ENCODE measurements around the gene SLC9A2. TPM values are rescaled to one million over a fixed set of nuclear protein-coding genes. Genes with fewer than 3 reads are reported as not detected.

SLC9A2 gene
- total and polyA plus RNA-seq, 11 donors: 0.03 to 0.46 (median 0.13) TPM; not detected in 2

DNA sequence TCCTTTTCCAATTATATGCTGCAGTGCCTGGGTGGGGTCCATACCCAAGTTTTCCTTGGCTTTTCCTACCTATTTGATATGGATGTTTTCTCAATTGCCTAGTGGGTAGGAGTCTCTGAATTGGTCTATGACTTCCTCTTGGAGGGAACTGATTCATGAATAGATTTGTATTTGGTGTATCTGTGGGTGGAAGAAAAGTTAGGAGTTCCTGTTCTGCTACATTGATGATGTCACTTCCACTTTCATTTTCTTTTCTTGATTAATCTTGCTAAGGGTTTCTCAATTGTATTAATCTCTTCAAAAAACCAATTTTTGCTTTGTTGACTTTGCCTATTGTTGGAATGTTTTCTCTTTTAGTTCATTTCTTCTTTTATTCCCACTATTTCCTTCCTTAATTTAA is 37.4 kb upstream of the SLC9A2 start:
- no peaks in the 10 kb centered on the region for H3K36me3 ChIP-seq
- intact Hi-C loops (cut with DNase I): no loop called here
- no peak for DNase-seq
- no peaks in the 10 kb centered on the region for H3K27me3 ChIP-seq
- no peak overlapping the region for H3K4me3 ChIP-seq
- no peak for TF ChIP-seq POLR2A (IDR thresholded peaks at IDR 0.05)
- TF ChIP-seq, protein P1, sequence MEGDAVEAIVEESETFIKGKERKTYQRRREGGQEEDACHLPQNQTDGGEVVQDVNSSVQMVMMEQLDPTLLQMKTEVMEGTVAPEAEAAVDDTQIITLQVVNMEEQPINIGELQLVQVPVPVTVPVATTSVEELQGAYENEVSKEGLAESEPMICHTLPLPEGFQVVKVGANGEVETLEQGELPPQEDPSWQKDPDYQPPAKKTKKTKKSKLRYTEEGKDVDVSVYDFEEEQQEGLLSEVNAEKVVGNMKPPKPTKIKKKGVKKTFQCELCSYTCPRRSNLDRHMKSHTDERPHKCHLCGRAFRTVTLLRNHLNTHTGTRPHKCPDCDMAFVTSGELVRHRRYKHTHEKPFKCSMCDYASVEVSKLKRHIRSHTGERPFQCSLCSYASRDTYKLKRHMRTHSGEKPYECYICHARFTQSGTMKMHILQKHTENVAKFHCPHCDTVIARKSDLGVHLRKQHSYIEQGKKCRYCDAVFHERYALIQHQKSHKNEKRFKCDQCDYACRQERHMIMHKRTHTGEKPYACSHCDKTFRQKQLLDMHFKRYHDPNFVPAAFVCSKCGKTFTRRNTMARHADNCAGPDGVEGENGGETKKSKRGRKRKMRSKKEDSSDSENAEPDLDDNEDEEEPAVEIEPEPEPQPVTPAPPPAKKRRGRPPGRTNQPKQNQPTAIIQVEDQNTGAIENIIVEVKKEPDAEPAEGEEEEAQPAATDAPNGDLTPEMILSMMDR (IDR thresholded peaks at IDR 0.05): no peak
- no peak overlapping the region for H3K27ac ChIP-seq
- peaks cover 0 to 4% (median 0%) of the 10 kb centered on the region in 12 donors for H3K4me1 ChIP-seq
- peaks cover 0 to 12% (median 0%) of the 10 kb centered on the region in 12 donors for H3K9me3 ChIP-seq
- no peak for ATAC-seq

DNA sequence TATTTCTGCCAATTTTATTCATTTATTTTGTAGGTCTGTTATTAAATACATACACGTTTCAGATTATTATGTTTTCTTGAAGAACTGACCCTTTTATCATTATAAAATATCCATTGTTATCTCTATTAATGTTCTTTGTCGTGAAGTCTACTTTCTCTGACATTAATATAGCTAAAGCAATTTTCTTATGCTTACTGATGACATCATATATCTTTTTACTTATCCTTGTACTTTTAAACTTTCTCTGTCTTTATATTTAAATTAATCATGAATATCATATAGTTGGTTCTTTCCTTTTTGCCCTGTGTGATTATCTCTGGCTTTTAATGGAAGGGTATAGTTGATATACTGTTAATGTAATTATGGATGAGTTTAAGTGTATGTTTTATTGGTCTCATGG is 36.5 kb upstream of the SLC9A2 start:
- DNase-seq: no peak
- intact Hi-C loops (cut with DNase I): no loop called here
- no peaks in the 10 kb centered on the region for H3K36me3 ChIP-seq
- no peak overlapping the region for H3K27ac ChIP-seq
- ATAC-seq: no peak
- 61 to 73% (median 67%) methylated on average over 2 of the region's 2 CpGs for WGBS, 4 donors
- TF ChIP-seq, protein P1 (IDR thresholded peaks at IDR 0.05): no peak
- TF ChIP-seq POLR2A (IDR thresholded peaks at IDR 0.05): no peak
- H3K9me3 ChIP-seq: peaks cover 0 to 12% (median 0%) of the 10 kb centered on the region in 12 donors
- no peaks in the 10 kb centered on the region for H3K27me3 ChIP-seq
- peaks cover 0 to 4% (median 0%) of the 10 kb centered on the region in 12 donors for H3K4me1 ChIP-seq
- H3K4me3 ChIP-seq: no peak overlapping the region

DNA sequence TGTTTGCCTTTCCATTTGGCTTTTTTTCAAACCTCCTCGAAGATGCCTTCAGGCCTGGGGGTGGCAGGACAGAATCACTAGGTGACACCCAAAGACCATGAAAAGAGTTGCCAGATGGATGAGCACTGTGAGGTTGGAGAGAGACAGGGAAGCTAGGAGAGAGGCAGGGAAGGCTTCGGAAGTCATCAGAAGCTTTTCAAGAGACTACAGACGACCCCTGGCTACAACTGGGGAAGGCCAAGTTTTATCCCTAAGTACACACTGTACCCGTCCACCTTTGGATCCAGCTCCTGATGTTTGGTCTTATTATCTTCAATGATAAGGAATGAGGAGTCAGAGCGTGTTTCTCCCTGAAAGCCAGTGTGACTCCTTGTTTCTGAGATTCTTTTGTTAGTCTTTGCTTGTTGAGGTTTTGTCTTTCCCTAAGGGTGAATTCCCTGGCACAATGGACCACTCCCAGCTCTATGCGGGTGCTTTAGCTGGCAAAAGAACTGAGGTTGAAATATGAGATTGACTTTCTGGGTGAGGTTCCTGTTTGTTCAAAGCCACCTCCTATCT is 33.4 kb upstream of the SLC9A2 start:
- TF ChIP-seq POLR2A (IDR thresholded peaks at IDR 0.05): no peak
- TF ChIP-seq, protein P1 (IDR thresholded peaks at IDR 0.05): no peak
- Histone ChIP-seq H3K4me3 (no peak overlapping the region), H3K27ac (no peak overlapping the region), H3K27me3 (peaks cover 0 to 5% (median 0%) of the 10 kb centered on the region in 9 donors), H3K36me3 (no peaks in the 10 kb centered on the region), H3K4me1 (peaks cover 0 to 4% (median 0%) of the 10 kb centered on the region in 12 donors), H3K9me3 (peaks cover 0 to 1% (median 0%) of the 10 kb centered on the region in 12 donors)
- no peak for DNase-seq
- WGBS, 4 donors: 56 to 63% (median 59%) methylated on average over 6 of the region's 6 CpGs
- intact Hi-C loops (cut with DNase I): no loop called here
- no peak for ATAC-seq

DNA sequence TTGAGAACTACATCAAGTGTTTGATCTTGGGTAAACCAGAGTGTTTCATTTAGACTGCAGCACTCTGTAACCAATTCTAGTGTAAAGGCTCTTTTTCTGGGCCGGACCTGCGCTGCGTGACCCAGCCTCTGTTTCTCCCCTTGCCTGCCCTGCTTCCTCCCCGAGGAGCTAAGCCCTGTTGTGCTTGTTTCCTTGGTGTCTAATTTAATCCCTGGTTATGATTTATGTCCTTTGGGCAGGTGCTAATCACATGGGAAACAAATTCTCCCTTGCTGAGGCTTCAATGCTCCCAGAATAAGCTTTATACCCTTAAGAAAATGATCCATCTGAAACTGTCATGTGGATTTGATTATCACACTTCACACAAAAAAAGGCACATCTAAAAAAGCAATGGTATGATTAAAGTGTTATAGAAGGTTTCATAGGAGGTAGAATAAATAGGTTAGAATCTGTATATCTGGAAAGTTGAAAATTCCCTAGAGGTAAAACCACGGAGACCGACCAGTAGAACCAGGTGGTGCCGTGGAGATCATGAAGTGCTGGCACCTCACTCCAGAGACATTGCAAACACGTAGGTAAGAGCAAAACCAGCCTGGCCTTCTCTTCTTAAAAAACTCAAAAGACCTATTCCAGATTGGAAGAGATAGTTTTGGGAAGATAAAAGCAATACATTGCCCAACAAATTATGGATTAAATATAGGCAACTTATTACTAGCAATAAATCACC is 31.0 kb upstream of the SLC9A2 start:
- no peaks in the 10 kb centered on the region for H3K36me3 ChIP-seq
- WGBS, 4 donors: 78 to 85% (median 82%) methylated on average over 8 of the region's 8 CpGs
- no peak overlapping the region for H3K4me3 ChIP-seq
- H3K4me1 ChIP-seq: no peaks in the 10 kb centered on the region
- H3K27me3 ChIP-seq: peaks cover 0 to 5% (median 0%) of the 10 kb centered on the region in 9 donors
- DNase-seq (no peak), ATAC-seq (no peak)
- no peaks in the 10 kb centered on the region for H3K9me3 ChIP-seq
- TF ChIP-seq POLR2A (IDR thresholded peaks at IDR 0.05): no peak
- TF ChIP-seq, protein P1 (IDR thresholded peaks at IDR 0.05): no peak
- no peak overlapping the region for H3K27ac ChIP-seq
- intact Hi-C loops (cut with DNase I): no loop called here
